H1 (cell line): Measurements from ENCODE around the gene CPHXL2. TPM values are rescaled to one million over a fixed set of nuclear protein-coding genes. Genes with fewer than 3 reads are reported as not detected.

ENCODE experiments used
- ASH2L ChIP-seq: fragments of 200-600, 300-600 bp; sonication (generic); IDR thresholded peaks from one replicate; pipeline ENCODE4 v1.7.1; 2017; ENCODE audit warnings: low read length
- ZNF274 ChIP-seq: IDR thresholded peaks from 2 replicates; pipeline ENCODE4 v1.7.0; 2012; ENCODE audit warnings: low read length, borderline replicate concordance; ENCODE audit errors: extremely low read depth
- polyA plus RNA-seq, 7 experiments: library from polyadenylated mRNA; depleted of rRNA in 3 of 7; stranded (reverse) in 5 of 7; unstranded in 2 of 7; fragments of >200 nt in 5 of 7; fragments of 200-250 nt in 2 of 7; gene quantifications; 1 replicate in 5 of 7; 2 replicates in 1 of 7; 4 replicates in 1 of 7; pipeline versions ENCODE4 v1.2.1 to v1.2.3, GENCODE V29; 2011 to 2013; ENCODE audit warnings: missing spikeins in 2 of 7, mixed read lengths in 2 of 7
- total RNA-seq: library from RNA; stranded (reverse); fragmentation: NEBNext Ultra II Directional; extraction: Animal tissue kit (Norgen Biotek cat#: 25700); gene quantifications from 2 replicates; pipeline ENCODE4 v1.2.1, GENCODE V29; 2021

CPHXL2 gene
- total and polyA plus RNA-seq, 2 of the 8 experiments (the other 6 are each of a cell fraction or from before 2014, with no cell fraction given): not detected

- TF ChIP-seq ASH2L: peak; percentile 89
- no peak for TF ChIP-seq ZNF274
- TF ChIP-seq, all 59 proteins: peak for 22
Measured at GRCh38 chr16:75647492-75648264, 29.1 kb downstream of the CPHXL2 start, which contains the start of the genes KARS1 and TERF2IP (continued).
